ENCODE results near the gene ATXN2.

Gene ATXN2

DNA sequence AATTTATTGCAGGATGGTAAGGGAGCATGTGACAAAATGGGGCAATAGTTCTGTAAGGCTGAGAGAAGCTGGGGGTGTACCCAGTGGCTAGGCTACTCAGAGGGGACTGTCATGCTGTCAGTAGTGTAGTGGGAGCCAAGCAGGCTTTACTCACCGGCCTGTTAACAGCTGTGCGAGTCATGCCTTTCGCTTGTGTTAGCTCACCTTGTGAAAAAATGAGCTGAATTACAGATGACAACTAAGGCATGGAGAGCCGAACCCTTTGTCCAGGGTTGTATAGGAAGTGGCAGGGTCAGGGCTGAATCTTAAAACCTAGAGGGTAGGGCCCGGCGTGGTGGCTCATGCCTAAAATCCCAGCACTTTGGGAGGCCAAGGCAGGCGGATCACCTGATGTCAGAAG is 155.5 kb downstream of the ATXN2 start:
- peaks cover 13% of the 10 kb centered on the region for H3K4me1 ChIP-seq (ENCODE audit: insufficient read depth, low read length, severe bottlenecking)
- H3K4me2 ChIP-seq (ENCODE audit: low read length): no peak overlapping the region
- H3K27ac ChIP-seq (ENCODE audit: low read depth, low read length, poor library complexity, severe bottlenecking): no peak overlapping the region
- H2AFZ ChIP-seq (ENCODE audit: low read length): no peak overlapping the region
- TF ChIP-seq, protein P1, sequence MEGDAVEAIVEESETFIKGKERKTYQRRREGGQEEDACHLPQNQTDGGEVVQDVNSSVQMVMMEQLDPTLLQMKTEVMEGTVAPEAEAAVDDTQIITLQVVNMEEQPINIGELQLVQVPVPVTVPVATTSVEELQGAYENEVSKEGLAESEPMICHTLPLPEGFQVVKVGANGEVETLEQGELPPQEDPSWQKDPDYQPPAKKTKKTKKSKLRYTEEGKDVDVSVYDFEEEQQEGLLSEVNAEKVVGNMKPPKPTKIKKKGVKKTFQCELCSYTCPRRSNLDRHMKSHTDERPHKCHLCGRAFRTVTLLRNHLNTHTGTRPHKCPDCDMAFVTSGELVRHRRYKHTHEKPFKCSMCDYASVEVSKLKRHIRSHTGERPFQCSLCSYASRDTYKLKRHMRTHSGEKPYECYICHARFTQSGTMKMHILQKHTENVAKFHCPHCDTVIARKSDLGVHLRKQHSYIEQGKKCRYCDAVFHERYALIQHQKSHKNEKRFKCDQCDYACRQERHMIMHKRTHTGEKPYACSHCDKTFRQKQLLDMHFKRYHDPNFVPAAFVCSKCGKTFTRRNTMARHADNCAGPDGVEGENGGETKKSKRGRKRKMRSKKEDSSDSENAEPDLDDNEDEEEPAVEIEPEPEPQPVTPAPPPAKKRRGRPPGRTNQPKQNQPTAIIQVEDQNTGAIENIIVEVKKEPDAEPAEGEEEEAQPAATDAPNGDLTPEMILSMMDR (IDR thresholded peaks at IDR 0.05; ENCODE audit: low read length): no peak
- TF ChIP-seq EZH2 (IDR thresholded peaks at IDR 0.05; ENCODE audit: borderline replicate concordance, low read length): no peak
- H3K9ac ChIP-seq (ENCODE audit: low read length): no peak overlapping the region
- peaks cover 10% of the 10 kb centered on the region; the same call in 1 of the 2 replicates for H3K36me3 ChIP-seq (ENCODE audit: insufficient read depth, low read length)
- H3K4me3 ChIP-seq (ENCODE audit: low read depth, low read length, poor library complexity, severe bottlenecking): no peak overlapping the region
- no peaks in the 10 kb centered on the region for H4K20me1 ChIP-seq (ENCODE audit: insufficient read depth, low read length)
- no peaks in the 10 kb centered on the region for H3F3A ChIP-seq (ENCODE audit: insufficient read depth, low read length)
- H3K9me3 ChIP-seq (ENCODE audit: low read length): no peaks in the 10 kb centered on the region
- H3K9me2 ChIP-seq (ENCODE audit: low read depth, low read length): no peaks in the 10 kb centered on the region
- H3K27me3 ChIP-seq (ENCODE audit: insufficient read depth, low read length): no peaks in the 10 kb centered on the region
- no peaks in the 10 kb centered on the region for H3K79me2 ChIP-seq (ENCODE audit: insufficient read depth, low read length)

DNA sequence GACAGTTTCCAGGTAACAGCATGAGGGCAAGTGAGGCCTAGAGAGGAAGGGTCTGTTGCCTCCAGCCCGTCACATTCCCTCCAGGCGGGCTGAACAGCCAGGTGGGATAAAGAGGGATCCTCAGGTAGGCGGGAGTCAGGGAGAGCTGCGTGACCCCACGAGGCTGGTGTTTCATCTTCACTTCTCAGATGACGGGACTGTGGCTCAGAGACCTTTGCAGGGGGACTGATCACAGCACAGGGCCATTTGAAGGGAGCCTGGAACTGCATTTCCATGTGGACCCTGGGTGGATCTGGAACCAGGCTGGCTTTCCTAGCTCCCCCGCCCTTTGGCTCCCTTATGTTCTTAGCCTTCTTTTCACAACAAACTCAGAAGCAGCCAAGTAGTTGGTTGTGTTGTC is 156.0 kb downstream of the ATXN2 start:
- no peaks in the 10 kb centered on the region for H3K9me2 ChIP-seq (ENCODE audit: low read depth, low read length)
- H3K4me1 ChIP-seq (ENCODE audit: insufficient read depth, low read length, severe bottlenecking): peaks cover 16% of the 10 kb centered on the region
- TF ChIP-seq, protein P1 (IDR thresholded peaks at IDR 0.05; ENCODE audit: low read length): no peak
- TF ChIP-seq EZH2 (IDR thresholded peaks at IDR 0.05; ENCODE audit: borderline replicate concordance, low read length): no peak
- H3K27me3 ChIP-seq (ENCODE audit: insufficient read depth, low read length): no peaks in the 10 kb centered on the region
- H3K36me3 ChIP-seq (ENCODE audit: insufficient read depth, low read length): peaks cover 5% of the 10 kb centered on the region; the same call in 1 of the 2 replicates
- H3K79me2 ChIP-seq (ENCODE audit: insufficient read depth, low read length): no peaks in the 10 kb centered on the region
- H3F3A ChIP-seq (ENCODE audit: insufficient read depth, low read length): no peaks in the 10 kb centered on the region
- no peak overlapping the region for H2AFZ ChIP-seq (ENCODE audit: low read length)
- no peak overlapping the region for H3K4me2 ChIP-seq (ENCODE audit: low read length)
- no peak overlapping the region for H3K27ac ChIP-seq (ENCODE audit: low read depth, low read length, poor library complexity, severe bottlenecking)
- H3K9ac ChIP-seq (ENCODE audit: low read length): no peak overlapping the region
- H3K9me3 ChIP-seq (ENCODE audit: low read length): no peaks in the 10 kb centered on the region
- H4K20me1 ChIP-seq (ENCODE audit: insufficient read depth, low read length): no peaks in the 10 kb centered on the region
- no peak overlapping the region for H3K4me3 ChIP-seq (ENCODE audit: low read depth, low read length, poor library complexity, severe bottlenecking)

DNA sequence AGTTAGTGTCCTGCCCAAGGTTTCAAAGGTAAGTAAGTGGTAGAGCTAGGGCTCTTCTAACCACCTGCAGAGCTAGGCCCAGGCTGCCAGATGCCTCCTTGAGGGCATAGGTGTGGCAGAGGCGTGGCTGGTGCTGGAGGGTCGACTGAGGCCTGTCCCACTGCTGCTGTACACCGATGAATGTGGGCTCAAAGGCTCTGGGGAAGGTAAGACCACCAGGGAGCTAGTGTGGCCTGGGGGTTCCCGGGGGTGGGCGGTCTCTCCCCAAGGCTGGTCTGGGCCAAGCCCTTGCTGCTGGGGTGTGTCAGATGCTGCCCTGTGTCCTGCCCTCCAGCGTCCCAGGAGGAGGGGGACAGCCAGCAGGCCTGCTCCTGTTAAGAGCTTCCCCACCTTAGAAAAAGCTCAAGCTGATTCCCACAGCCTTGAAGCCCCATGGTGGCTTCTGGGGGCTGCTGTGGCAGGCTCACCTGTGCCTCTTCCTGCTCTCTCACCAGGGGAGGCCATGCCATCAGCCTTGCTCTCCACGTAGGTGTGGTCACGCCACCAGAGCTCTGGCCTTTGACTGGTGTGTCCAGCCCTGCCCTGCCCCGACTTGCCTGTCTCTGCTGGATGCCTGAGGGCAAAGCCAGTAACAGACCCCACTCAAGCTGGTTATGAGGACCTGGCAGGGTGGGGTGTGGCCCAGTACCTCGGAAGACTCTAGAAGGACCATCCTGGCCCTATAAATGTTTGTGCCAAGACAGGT is 156.6 kb downstream of the ATXN2 start:
- H3K4me3 ChIP-seq (ENCODE audit: low read depth, low read length, poor library complexity, severe bottlenecking): no peak overlapping the region
- H3K36me3 ChIP-seq (ENCODE audit: insufficient read depth, low read length): no peaks in the 10 kb centered on the region
- no peaks in the 10 kb centered on the region for H3K9me3 ChIP-seq (ENCODE audit: low read length)
- H3K27me3 ChIP-seq (ENCODE audit: insufficient read depth, low read length): no peaks in the 10 kb centered on the region
- H4K20me1 ChIP-seq (ENCODE audit: insufficient read depth, low read length): no peaks in the 10 kb centered on the region
- no peaks in the 10 kb centered on the region for H3K9me2 ChIP-seq (ENCODE audit: low read depth, low read length)
- no peak overlapping the region for H3K4me2 ChIP-seq (ENCODE audit: low read length)
- H2AFZ ChIP-seq (ENCODE audit: low read length): no peak overlapping the region
- no peak overlapping the region for H3K9ac ChIP-seq (ENCODE audit: low read length)
- H3K79me2 ChIP-seq (ENCODE audit: insufficient read depth, low read length): no peaks in the 10 kb centered on the region
- H3F3A ChIP-seq (ENCODE audit: insufficient read depth, low read length): no peaks in the 10 kb centered on the region
- no peak for TF ChIP-seq EZH2 (IDR thresholded peaks at IDR 0.05; ENCODE audit: borderline replicate concordance, low read length)
- TF ChIP-seq, protein P1 (IDR thresholded peaks at IDR 0.05; ENCODE audit: low read length): no peak
- peaks cover 16% of the 10 kb centered on the region for H3K4me1 ChIP-seq (ENCODE audit: insufficient read depth, low read length, severe bottlenecking)
- no peak overlapping the region for H3K27ac ChIP-seq (ENCODE audit: low read depth, low read length, poor library complexity, severe bottlenecking)
